H1 (cell line): ENCODE measurements around the gene TBC1D17. TPM values are rescaled to one million over a fixed set of nuclear protein-coding genes. Genes with fewer than 3 reads are reported as not detected.
A peak's percentile ranks its signal among the peaks of the same experiment; 100 is the strongest.

Experiments
- CTCF ChIA-PET: fragments of 300-600 bp; sonication (Branson Sonifier 250); formaldehyde crosslinking; loops from one replicate; lab custom pipeline; 2021; ENCODE audit not compliant: partially characterized antibody; lab: Charles Lee
- POLR2A ChIA-PET: fragments of 300-600 bp; sonication (Branson Sonifier 250); formaldehyde crosslinking; loops from one replicate; lab custom pipeline; 2021; ENCODE audit warnings: inconsistent platforms; ENCODE audit not compliant: partially characterized antibody; lab: Charles Lee
- DNase-seq, 2 experiments: peaks; one replicate each; pipeline versions ENCODE4 v3.0.0 to v3.0.0-alpha.2; 2010 to 2022; ENCODE audit warnings: low spot score in 2 of 2, low read depth in 1 of 2, mixed read lengths in 1 of 2
- FAIRE-seq: peaks from 2 replicates; lab custom pipeline; 2011; peaks lifted over from hg19 to GRCh38; lab: Jason Lieb, UNC
- H2AFZ ChIP-seq: 2 replicates; pipeline ENCODE4 v1.8.1; 2012; ENCODE audit warnings: low read length, inconsistent platforms
- H2AK5ac ChIP-seq: 2 replicates; pipeline ENCODE4 v1.6.1; 2013; ENCODE audit warnings: low read depth, low read length
- H2BK120ac ChIP-seq: replicated peaks from 2 replicates; pipeline ENCODE3; 2013; ENCODE audit warnings: low read depth, low read length, inconsistent platforms
- H2BK12ac ChIP-seq: 2 replicates; pipeline ENCODE4 v1.6.1; 2013; ENCODE audit warnings: low read depth, low read length
- H2BK15ac ChIP-seq: 2 replicates; pipeline ENCODE4 v1.6.1; 2013; ENCODE audit warnings: low read length
- H2BK20ac ChIP-seq: 2 replicates; pipeline ENCODE4 v1.6.1; 2013; ENCODE audit warnings: low read length
- H2BK5ac ChIP-seq: 2 replicates; pipeline ENCODE4 v1.6.1; 2013; ENCODE audit warnings: low read depth, low read length
- H3K14ac ChIP-seq: 2 replicates; pipeline ENCODE4 v1.6.1; 2013; ENCODE audit warnings: inconsistent platforms; ENCODE audit not compliant: insufficient read length
- H3K18ac ChIP-seq: 2 replicates; pipeline ENCODE4 v1.6.1; 2013; ENCODE audit warnings: low read length; ENCODE audit errors: extremely low read depth
- H3K23ac ChIP-seq: 2 replicates; pipeline ENCODE4 v1.6.1; 2013; ENCODE audit warnings: inconsistent platforms; ENCODE audit not compliant: insufficient read length
- H3K23me2 ChIP-seq: 2 replicates; pipeline ENCODE4 v1.6.1; 2013; ENCODE audit warnings: low read depth, low read length
- H3K27ac ChIP-seq: 2 replicates; pipeline ENCODE4 v1.6.1; 2011; ENCODE audit warnings: low read depth, low read length, inconsistent platforms
- H3K27me3 ChIP-seq, 4 experiments: replicated peaks in 1 of 4; 1 replicate in 1 of 4; 2 replicates in 3 of 4; pipeline versions ENCODE4 v1.6.1 to v1.8.1; 2011 to 2013; ENCODE audit warnings: low read length in 3 of 4, mild to moderate bottlenecking in 3 of 4, inconsistent platforms in 2 of 4, mixed read lengths in 2 of 4, moderate library complexity in 1 of 4; ENCODE audit not compliant: control insufficient read depth in 3 of 4, insufficient read depth in 3 of 4; ENCODE audit errors: extremely low read depth in 1 of 4
- H3K36me3 ChIP-seq, 4 experiments: 2 replicates each; pipeline versions ENCODE4 v1.6.1 to v1.8.1; 2011 to 2013; ENCODE audit warnings: mild to moderate bottlenecking in 4 of 4, low read length in 3 of 4, moderate library complexity in 2 of 4, control low read depth in 1 of 4, inconsistent platforms in 1 of 4; ENCODE audit not compliant: insufficient read depth in 4 of 4, control insufficient read depth in 2 of 4
- H3K4ac ChIP-seq: replicated peaks from 2 replicates; pipeline ENCODE3; 2013; ENCODE audit warnings: low read length, low read depth, mixed read lengths, inconsistent platforms; ENCODE audit not compliant: insufficient read length
- H3K4me1 ChIP-seq, 4 experiments: replicated peaks in 1 of 4; 1 replicate in 1 of 4; 2 replicates in 3 of 4; pipeline versions ENCODE4 v1.6.1 to v1.8.1; 2011 to 2013; ENCODE audit warnings: low read length in 3 of 4, inconsistent platforms in 2 of 4, mixed read lengths in 1 of 4; ENCODE audit not compliant: insufficient read depth in 4 of 4, control insufficient read depth in 3 of 4
- H3K4me2 ChIP-seq, 2 experiments: 2 replicates each; pipeline versions ENCODE4 v1.6.1 to v1.8.1; 2011 to 2013; ENCODE audit warnings: low read depth in 2 of 2, low read length in 2 of 2, control low read depth in 1 of 2, inconsistent platforms in 1 of 2, mild to moderate bottlenecking in 1 of 2; ENCODE audit not compliant: insufficient read depth in 1 of 2
- H3K4me3 ChIP-seq, 4 experiments: fragments of 200-600, 300-600 bp in 1 of 4; sonication (generic), shearing (Covaris generic), sonication (Bioruptor Twin) in 1 of 4; 2 replicates each; pipeline versions ENCODE4 v1.5.1 to v1.8.1; 2011 to 2016; ENCODE audit warnings: low read length in 4 of 4, low read depth in 3 of 4, control low read depth in 2 of 4, inconsistent platforms in 2 of 4, mild to moderate bottlenecking in 2 of 4, mixed read lengths in 1 of 4, moderate library complexity in 1 of 4; ENCODE audit not compliant: insufficient read depth in 2 of 4; ENCODE audit errors: extremely low read depth in 1 of 4
- H3K56ac ChIP-seq: replicated peaks from 2 replicates; pipeline ENCODE3; 2013; ENCODE audit warnings: low read depth, mild to moderate bottlenecking, mixed read lengths, low read length, inconsistent platforms; ENCODE audit not compliant: insufficient read length
- H3K79me1 ChIP-seq: 2 replicates; pipeline ENCODE4 v1.6.1; 2013; ENCODE audit warnings: low read depth, low read length, control low read depth
- H3K79me2 ChIP-seq, 2 experiments: 2 replicates each; pipeline versions ENCODE4 v1.6.1 to v1.8.1; 2012 to 2013; ENCODE audit warnings: low read length in 2 of 2, mild to moderate bottlenecking in 2 of 2, inconsistent platforms in 1 of 2; ENCODE audit not compliant: insufficient read depth in 2 of 2, control insufficient read depth in 1 of 2
- H3K9ac ChIP-seq, 4 experiments: replicated peaks in 1 of 4; 1 replicate in 1 of 4; 2 replicates in 3 of 4; pipeline versions ENCODE4 v1.6.1 to v1.8.1; 2011 to 2013; ENCODE audit warnings: low read depth in 3 of 4, low read length in 3 of 4, control low read depth in 2 of 4, mild to moderate bottlenecking in 2 of 4, moderate library complexity in 2 of 4, inconsistent platforms in 1 of 4; ENCODE audit errors: extremely low read depth in 1 of 4
- H3K9me3 ChIP-seq, 2 experiments: 2 replicates each; pipeline versions ENCODE4 v1.6.1 to v1.8.1; 2012 to 2013; ENCODE audit warnings: mild to moderate bottlenecking in 2 of 2, moderate library complexity in 2 of 2, control low read depth in 1 of 2, inconsistent platforms in 1 of 2, low read depth in 1 of 2, low read length in 1 of 2, mixed read lengths in 1 of 2; ENCODE audit not compliant: insufficient read depth in 2 of 2
- H4K20me1 ChIP-seq, 2 experiments: replicated peaks in 1 of 2; 2 replicates each; pipeline versions ENCODE3 to v1.8.1; 2011 to 2013; ENCODE audit warnings: inconsistent platforms in 2 of 2, low read length in 2 of 2, mild to moderate bottlenecking in 1 of 2; ENCODE audit not compliant: insufficient read depth in 2 of 2, control insufficient read depth in 1 of 2
- H4K5ac ChIP-seq: 2 replicates; pipeline ENCODE4 v1.6.1; 2013; ENCODE audit warnings: low read length, low read depth, mixed read lengths, inconsistent platforms; ENCODE audit not compliant: insufficient read length
- H4K8ac ChIP-seq: 2 replicates; pipeline ENCODE4 v1.8.0; 2013; ENCODE audit warnings: mild to moderate bottlenecking, moderate library complexity, low read length, inconsistent platforms; ENCODE audit not compliant: insufficient read depth; ENCODE audit errors: extremely low read depth
- H4K91ac ChIP-seq: replicated peaks from 2 replicates; pipeline ENCODE3; 2013; ENCODE audit warnings: low read length, mixed read lengths, inconsistent platforms; ENCODE audit not compliant: insufficient read length
- EP300 ChIP-seq, 2 experiments: IDR thresholded peaks; 1 replicate in 1 of 2; 2 replicates in 1 of 2; pipeline ENCODE4 v1.6.1; 2011 to 2012; ENCODE audit warnings: low read depth in 2 of 2, low read length in 2 of 2, mild to moderate bottlenecking in 2 of 2, borderline replicate concordance in 1 of 2, inconsistent platforms in 1 of 2, moderate library complexity in 1 of 2
- POLR2A ChIP-seq, 2 experiments: IDR thresholded peaks; 1 replicate in 1 of 2; 2 replicates in 1 of 2; pipeline ENCODE4 v1.6.1; 2011; ENCODE audit warnings: low read depth in 2 of 2, low read length in 2 of 2, mild to moderate bottlenecking in 2 of 2; ENCODE audit errors: control extremely low read depth in 1 of 2
- POLR2AphosphoS5 ChIP-seq: IDR thresholded peaks from 2 replicates; pipeline ENCODE4 v1.6.1; 2011; ENCODE audit warnings: low read depth, low read length
- TAF1 ChIP-seq: IDR thresholded peaks from 2 replicates; pipeline ENCODE4 v1.6.1; 2011; ENCODE audit warnings: mild to moderate bottlenecking, low read depth, low read length
- WGBS, 2 experiments: shearing (Covaris generic) in 1 of 2; methylation state at CpG; one replicate each; pipeline versions ENCODE4 v1.1.6 to v1.1.7; 2013 to 2015; ENCODE audit warnings: low lambda C conversion rate in 2 of 2, mixed read lengths in 2 of 2, inconsistent platforms in 1 of 2, low coverage in 1 of 2, missing lambda C conversion rate in 1 of 2; ENCODE audit not compliant: insufficient replicate concordance in 2 of 2, insufficient coverage in 1 of 2, insufficient read length in 1 of 2; ENCODE audit errors: extremely low coverage in 1 of 2, missing lambda C conversion rate in 1 of 2; 5-methylcytosine and 5-hydroxymethylcytosine counted together
- polyA plus RNA-seq, 7 experiments: library from polyadenylated mRNA; depleted of rRNA in 3 of 7; stranded (reverse) in 5 of 7; unstranded in 2 of 7; fragments of >200 nt in 5 of 7; fragments of 200-250 nt in 2 of 7; gene quantifications; 1 replicate in 5 of 7; 2 replicates in 1 of 7; 4 replicates in 1 of 7; pipeline versions ENCODE4 v1.2.1 to v1.2.3, GENCODE V29; 2011 to 2013; ENCODE audit warnings: missing spikeins in 2 of 7, mixed read lengths in 2 of 7
- total RNA-seq: library from RNA; stranded (reverse); fragmentation: NEBNext Ultra II Directional; extraction: Animal tissue kit (Norgen Biotek cat#: 25700); gene quantifications from 2 replicates; pipeline ENCODE4 v1.2.1, GENCODE V29; 2021

TBC1D17 gene
- total and polyA plus RNA-seq, 2 of the 8 experiments (the other 6 are each of a cell fraction or from before 2014, with no cell fraction given): 30.3 to 44.9 TPM

DNA sequence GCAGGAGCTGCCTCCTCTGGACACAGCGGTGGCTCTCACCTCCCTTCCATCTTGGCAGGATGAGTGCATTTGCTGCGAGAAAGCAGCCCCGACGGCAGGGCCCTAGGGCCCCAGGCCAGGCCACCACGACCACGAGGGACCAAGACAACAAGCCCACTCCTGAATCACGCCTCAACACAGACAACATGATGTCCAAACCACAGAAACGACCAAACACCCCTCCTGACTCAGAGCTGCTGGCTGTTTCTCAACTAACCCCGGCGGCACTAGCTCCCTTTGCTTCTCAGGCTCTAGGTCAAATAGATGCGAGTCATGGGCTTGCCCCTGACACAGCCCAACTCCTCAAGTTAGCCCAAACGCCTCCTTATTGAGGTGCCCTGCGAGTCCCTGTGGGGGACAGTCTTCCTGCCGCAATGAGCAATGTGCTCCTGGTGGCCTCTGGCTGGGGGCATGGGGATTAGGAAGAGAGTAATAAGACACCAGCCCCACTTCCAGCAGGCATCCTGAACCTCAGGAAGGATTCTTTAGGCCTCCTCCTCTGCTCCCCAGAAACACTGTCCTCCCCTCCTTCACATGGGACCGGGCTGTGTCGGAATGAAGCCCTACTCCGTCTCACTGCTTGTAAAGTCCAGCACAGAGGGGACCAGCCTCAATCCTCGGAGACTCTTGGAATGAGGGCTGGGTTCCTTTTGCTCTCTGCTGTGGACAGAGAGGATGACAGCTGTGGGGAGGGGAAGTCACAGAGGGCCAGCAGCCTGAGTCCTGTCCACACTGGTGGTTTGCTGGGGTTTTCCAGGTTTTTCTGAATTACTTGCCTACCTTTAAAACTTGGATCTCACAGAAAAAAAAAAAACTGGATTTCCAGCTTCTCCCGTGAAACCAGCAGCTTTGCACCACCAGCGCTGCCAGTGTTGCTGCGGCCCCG lies 44.6 kb downstream of the TBC1D17 start:
- Histone ChIP-seq H3K79me2 (peaks cover 15 to 95% of the 10 kb centered on the region in 2 experiments), H3K4me2 (no peak overlapping the region; a peak in 1 of 4 replicates), H3K23me2 (no peaks in the 10 kb centered on the region), H3K9me3 (no peaks in the 10 kb centered on the region), H4K20me1 (peaks cover 55% of the 10 kb centered on the region in 2 experiments), H2BK5ac (0 out of 2 replicates have a peak overlapping the region, but pooled peaks have one; percentile 2), H3K4ac (no peak overlapping the region), H3K27ac (no peak overlapping the region), H3K4me1 (peaks cover 0 to 15% (median 4%) of the 10 kb centered on the region in 4 experiments; a peak in 5 of 7 replicates), H3K18ac (no peak overlapping the region), H3K79me1 (peaks cover 21% of the 10 kb centered on the region), H4K8ac (peak overlapping the region; percentile 31; the same call in 1 of the 2 replicates), H3K9ac (no peak overlapping the region; a peak in 1 of 7 replicates), H2AFZ (no peak overlapping the region), H2BK120ac (no peak overlapping the region), H4K91ac (no peak overlapping the region), H3K56ac (no peak overlapping the region), H3K27me3 (no peaks in the 10 kb centered on the region), H2BK12ac (no peak overlapping the region), H2AK5ac (no peak overlapping the region), H3K23ac (no peak overlapping the region), H3K14ac (no peak overlapping the region), H4K5ac (no peak overlapping the region), H3K4me3 (no peak overlapping the region), H2BK15ac (no peak overlapping the region), H3K36me3 (peaks cover 14 to 47% (median 28%) of the 10 kb centered on the region in 4 experiments), H2BK20ac (no peak overlapping the region)
- TF ChIP-seq POLR2AphosphoS5 (0 out of 2 replicates have a peak, but pooled peaks have one; percentile 1), TAF1 (no peak), POLR2A (IDR thresholded peaks at IDR 0.05; ENCODE audit: control extremely low read depth in 1 of 2, low read depth in 2 of 2, low read length in 2 of 2) (peak in 1 of 2 experiments; percentile 22; a peak in 2 of 3 replicates), EP300 (IDR thresholded peaks at IDR 0.05; ENCODE audit: borderline replicate concordance in 1 of 2, low read depth in 2 of 2, low read length in 2 of 2) (no peak)
- ChIA-PET POLR2A (interaction anchor here (0.6 to 19.2 kb wide), 11 partner anchors 2 to 490 kb away, joined by 3 to 373 read pairs (median 3); partner anchors contain the start of genes ATF5, NUP62 and VRK3), CTCF (interaction anchor here (1.0 to 1.6 kb wide), 2 partner anchors 10 to 61 kb away, joined by 3 to 5 read pairs; no protein-coding TSS in a partner anchor)
- WGBS, 2 experiments: 89% methylated on average over 22 of the region's 22 CpGs; no CpG with 5 or more reads in 1 of the 2 experiments
- FAIRE-seq (no peak), DNase-seq (no peak)
